Putamen (tissue), 1 donor: ENCODE measurements around the gene GALNT9.
A peak's percentile ranks its signal among the peaks of the same experiment; 100 is the strongest.
"Not testable (repeated sequence)": the region's sequence is repeated elsewhere in the genome, so short reads cannot be mapped to it uniquely, and the experiment has no call there.

Experiments
- DNase-seq: peaks from one replicate; pipeline ENCODE4 v3.0.0-alpha.2; 2016; ENCODE audit warnings: low spot score

The GALNT9 gene

DNA sequence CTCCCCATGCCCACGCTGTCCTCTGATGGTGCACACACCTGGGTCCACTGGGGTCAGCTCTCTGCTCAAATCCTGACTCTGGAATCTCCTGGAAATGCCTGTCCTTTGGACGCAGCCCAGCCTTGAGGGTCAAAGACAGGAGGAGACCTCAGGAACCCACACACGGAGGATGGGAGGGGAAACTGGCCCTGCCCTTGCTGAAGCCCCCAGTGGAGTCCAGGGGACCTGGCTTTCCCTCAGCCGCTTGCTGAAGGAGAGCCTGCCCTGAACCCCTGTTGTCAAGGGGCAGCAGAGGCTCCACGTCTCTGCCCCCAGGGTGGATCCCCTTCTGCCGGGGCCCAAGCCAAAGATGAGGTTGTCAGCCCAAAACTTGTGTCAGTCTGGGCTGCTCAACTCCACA lies 16.9 kb downstream of the GALNT9 start:
- no peak for DNase-seq

DNA sequence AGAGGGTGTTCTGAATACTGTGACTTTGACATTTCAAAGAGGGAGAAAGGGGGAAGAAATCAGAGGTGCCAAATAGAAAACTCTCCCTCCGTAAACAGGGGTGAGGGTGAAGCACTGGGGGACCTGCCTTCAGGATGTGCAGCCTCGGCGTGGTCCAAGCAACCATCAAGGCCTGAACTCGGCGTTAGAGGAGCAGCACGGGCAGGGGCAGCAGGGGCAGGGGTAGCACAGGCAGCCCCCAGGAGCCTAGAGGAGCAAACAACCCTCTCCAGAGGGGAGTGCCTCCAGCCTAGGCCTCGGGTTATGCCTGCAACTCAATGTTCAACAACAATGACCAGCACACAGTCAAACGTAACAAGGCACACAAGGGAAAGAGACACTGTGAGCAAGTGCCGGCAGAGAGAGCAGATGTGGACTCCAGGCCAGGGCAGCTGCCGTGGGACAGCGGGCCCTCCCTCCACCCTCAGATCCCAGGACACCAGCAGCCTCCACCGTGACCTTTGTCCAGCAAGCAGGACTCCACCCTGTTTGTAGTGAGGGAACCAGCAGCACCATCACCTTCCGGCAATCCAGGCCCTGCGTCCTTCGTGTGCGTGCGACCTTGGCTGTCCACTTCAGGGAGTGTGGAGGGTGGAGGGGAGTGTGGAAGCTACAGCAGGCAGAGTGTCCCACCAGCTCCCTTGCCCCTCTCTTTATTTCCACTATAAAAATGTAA lies 18.0 kb downstream of the GALNT9 start:
- DNase-seq, result no peak

DNA sequence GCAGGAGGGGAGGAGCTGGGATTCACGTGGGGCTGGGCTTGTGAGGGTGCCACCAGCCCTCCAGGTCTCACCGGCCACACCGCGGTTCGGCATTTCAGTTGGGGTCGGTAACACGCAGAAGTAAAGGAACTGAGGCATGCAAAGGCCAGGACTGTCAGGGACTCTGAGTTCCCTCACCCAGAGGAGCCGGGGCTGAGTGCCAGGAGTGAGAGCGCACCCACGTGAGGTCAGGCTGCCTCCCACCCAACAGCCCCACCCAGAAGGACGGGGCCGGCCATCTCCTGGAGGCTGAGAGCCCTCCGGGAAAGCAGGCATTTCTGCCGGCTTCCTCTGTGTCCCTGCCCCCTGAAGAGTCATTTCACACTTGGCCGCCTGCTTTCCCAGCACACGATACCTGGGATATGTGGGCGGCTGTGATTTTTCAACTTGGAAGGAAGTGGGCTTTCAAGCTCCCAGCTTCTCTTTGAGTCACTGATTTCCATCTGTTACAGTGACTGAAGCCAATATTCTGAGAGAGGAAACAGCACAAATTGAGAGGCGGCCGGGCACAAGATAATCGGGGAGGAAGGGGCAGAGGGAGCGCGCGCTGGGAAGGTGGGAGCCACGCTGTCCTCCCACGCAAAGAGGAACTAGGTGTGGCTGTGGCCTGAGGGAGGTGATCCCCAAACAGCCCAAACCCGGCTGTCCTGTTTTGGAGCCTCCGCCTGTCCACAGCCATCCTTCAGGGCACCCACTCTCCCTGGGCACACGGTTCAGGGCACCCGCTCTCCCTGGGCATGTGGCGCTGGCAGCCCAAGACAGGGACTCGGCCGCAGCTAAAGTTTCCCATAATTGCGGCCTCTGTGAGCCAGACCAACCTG lies 19.0 kb downstream of the GALNT9 start:
- no peak for DNase-seq

DNA sequence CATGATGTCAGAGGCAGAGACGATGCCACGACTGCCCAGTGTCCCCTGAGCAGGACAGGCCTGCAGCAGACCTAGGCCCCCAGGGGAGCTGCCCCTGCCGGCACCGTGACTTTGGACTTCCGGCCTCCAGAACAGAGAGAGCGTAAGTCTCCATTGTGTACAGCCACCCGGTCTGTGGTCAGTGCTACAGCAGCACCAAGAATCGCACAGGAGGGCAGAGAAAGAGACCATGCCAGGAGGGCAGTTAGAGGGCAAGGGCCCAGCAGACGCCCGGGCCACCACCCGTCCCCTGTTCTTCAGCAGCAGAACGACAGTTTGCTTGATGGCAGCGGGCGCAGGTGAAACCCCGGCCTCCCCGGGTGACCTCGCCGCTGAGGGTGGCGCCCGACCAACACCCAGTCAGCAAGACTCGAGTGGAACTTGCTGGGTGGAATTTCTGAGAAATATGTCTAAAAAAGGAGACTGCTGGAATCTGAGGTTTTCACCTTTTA lies 19.7 kb downstream of the GALNT9 start:
- DNase-seq, result no peak

DNA sequence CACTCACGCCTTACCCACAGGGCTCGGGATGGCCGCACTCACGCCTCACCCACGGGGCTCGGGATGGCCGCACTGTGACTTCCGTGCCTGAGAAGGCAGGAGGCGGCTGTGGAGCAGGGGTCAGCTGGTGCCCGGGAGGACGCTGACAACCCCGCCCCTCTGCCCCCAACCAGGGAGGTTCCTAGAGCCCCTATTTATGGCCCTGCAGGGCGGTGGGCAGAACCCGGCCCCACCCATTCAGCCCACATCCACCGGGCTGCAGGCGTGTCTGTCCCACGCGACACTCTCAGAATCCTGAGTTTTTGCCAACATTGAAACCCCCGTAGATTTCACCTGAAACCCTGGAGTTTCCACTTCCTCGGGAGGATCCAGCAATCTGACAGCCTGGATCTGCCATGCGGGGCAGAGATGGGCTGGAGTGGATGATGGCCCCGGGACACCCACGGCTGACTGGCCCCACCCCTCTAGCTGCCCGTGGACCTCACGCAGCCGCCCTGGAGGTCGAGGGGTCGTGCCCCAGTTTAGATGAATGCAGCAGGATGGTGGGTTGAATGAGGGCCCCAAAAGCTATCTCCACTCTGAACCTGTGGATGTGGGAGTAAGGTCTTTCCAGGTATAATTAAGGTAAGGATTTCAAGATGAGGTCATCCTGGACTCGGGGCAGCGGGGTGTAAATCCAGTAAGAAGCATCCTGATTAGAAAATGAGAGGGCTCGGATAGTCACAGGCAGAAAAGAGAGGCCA lies 20.4 kb downstream of the GALNT9 start:
- no peak for DNase-seq

DNA sequence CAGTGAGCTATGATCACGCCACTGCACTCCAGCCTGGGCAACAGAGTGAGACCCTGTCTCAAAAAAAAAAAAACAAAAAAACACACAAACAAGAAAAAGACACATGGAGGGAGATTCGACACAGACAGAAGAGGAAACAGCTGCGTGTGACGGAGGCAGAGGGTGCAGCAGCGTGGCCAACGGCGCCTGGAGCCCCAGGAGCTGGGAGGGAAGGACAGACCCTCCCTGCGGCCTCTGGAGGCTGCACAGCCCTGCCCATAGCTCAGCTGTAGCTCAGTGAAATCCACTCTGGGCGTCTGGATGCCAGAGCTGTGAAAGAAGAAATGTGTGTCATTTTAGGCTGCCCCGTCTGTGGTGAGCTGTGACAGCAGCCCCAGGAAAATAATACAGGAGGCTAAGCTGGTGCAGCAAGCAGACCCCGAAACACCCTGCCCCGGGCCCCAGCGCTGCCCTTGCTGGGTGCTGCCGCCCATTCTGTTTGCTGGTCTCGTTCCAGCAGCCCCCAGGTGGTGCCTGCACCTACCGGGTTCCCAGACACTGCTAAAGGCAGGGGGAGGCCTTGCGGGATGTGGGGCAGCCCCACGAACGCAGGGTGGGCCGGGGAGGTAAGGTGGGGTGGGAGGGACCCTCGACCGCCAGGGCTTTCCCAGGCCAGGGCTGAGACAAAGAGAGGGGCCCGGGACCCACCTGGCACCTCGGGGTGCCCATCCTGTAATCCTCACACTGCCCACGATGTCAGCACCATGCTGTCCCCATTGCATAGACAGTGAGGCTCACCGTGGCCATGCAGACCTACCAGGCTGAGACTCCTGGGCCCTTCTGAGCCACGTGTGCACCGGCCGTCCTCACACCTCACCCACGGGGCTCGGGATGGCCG lies 21.2 kb downstream of the GALNT9 start:
- no peak for DNase-seq

DNA sequence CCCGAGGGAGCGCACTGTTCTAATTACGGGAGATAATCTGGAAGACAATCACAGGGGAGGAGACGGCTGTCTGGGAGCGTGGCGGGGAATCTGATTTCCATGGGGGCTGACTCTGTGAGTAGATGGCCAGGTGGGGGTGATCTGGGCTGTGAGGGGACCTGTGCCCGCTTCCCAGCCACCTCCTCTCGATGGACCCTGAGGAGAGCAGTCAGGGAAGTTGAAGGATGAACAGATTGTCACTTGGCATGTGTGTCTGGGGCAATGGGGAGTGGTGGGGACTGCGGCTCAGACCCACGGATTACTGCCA lies 22.6 kb downstream of the GALNT9 start:
- DNase-seq, result no peak

DNA sequence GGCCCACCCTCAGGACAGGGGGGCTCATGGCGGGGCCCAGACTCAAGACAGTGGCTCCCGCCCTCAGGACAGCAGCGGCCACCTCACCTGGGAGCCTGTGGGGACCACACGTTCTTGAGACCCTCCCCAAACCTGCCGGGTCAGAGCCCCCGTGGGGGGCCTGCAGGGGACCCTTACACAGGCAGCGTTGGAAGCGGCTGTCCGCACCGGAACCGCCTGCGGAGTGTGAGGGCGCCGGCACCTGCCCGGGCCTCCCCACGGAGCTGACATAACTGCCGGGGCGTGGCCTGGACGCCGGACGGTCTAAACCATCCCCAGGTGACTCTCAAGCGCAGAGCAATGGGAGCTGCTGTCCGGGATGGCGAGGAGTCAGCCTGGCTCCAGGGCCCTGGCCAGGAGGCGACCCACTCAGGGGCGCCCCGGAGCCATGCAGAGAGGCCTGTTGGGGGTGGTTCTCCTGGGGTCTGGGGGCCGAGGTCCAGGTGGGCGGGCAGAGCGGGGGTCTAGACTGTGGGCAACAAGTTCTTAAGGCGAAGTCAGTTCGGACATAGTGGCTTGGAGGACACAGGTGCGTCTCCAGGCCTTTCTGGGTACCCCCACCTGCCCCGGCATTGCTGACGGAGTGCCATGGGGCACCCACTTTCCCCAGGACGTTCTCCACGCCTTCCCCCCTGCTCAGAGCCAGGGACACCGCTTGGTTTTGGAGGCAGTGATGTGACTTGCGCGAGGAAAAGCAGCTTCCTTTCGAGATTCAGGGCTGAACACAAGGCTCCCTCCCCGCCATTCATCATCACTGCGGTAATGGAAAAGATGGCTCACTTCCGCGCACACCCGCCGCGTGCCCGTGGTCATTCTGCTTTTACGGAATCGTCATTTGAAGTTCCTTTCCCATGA lies 23.2 kb downstream of the GALNT9 start:
- no peak for DNase-seq

DNA sequence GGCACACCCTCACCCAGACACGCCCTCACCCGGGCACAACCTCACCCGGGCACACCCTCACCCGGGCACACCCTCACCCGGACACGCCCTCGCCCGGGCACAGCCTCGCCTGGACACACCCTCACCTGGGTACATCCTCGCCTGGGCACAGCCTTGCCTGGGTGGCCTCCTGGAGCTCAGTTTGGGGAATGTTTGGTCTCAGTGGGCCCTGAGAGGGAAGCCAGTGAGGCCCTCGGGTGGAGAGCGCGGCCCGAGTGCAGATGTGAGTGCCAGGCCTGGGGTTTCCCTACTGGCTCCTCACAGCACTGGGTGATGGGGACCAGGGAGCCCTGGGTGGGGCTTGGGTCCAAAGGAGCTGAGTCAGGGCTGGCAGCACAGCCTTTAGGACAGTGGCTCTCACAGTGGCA lies 23.8 kb downstream of the GALNT9 start:
- no peak for DNase-seq

DNA sequence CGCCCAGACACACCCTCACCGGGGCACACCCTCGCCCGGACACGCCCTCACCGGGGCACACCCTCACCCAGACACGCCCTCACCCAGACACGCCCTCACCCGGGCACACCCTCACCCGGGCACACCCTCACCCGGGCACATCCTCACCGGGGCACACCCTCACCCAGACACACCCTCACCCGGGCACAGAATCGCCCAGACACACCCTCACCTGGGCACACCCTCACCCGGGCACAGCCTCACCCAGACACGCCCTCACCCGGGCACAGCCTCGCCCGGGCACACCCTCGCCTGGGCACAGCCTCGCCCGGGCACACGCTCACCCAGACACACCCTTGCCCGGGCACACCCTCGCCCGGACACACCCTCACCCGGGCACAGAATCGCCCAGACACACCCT lies 24.5 kb downstream of the GALNT9 start:
- not testable (repeated sequence) for DNase-seq

DNA sequence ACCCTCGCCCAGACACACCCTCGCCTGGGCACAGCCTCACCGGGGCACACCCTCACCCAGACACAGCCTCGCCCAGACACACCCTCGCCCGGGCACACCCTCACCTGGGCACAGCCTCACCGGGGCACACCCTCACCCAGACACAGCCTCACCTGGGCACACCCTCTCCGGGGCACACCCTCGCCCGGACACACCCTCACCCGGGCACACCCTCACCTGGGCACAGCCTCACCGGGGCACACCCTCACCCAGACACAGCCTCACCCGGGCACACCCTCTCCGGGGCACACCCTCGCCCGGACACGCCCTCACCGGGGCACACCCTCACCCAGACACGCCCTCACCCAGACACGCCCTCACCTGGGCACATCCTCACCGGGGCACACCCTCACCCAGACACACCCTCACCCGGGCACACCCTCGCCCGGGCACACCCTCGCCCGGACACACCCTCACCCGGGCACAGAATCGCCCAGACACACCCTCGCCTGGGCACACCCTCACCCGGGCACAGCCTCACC lies 25.5 kb downstream of the GALNT9 start:
- DNase-seq, result not testable (repeated sequence)

DNA sequence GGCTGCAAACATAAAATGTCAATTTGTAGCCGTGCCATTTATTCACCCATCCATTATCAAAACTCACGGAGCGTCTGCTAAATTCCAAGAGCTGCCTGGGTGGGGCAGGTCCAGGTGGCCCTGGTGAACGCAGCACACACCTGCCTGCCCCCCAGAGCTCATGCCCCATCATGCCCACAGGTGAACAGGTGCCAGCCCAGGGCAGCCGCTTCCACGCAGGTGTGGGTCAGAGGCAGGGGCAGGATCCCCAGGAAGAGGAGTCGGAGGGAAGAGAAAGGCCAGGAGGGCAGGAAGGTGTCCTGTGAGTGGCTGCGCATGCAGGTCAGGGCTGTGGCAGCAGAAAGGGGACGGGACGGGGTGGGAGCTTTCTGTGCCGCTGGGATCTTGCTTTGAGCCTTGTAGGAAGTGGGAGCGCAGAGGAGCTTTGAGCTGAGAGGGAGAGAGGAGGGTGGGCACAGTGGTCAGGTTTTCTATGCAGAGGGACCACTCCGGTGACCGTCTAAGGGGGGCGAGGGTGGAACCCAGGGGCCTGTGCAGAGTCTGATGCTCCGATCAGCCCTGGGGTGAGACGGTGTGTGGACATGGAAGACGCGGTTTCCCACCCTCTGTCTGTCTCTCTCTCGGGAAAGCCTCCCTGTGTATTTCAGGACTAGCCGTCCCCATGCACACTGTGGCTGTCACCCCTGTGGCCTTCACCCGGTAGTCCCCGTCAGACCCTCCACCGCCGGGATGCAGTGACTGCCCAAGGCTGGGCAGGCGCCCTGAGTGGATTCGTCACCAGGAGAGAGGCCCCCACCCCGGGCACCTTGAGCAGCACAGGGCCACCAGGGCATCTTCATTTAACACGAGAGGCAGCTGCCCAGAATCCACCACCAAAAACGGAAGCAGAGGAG lies 26.7 kb downstream of the GALNT9 start:
- no peak for DNase-seq

DNA sequence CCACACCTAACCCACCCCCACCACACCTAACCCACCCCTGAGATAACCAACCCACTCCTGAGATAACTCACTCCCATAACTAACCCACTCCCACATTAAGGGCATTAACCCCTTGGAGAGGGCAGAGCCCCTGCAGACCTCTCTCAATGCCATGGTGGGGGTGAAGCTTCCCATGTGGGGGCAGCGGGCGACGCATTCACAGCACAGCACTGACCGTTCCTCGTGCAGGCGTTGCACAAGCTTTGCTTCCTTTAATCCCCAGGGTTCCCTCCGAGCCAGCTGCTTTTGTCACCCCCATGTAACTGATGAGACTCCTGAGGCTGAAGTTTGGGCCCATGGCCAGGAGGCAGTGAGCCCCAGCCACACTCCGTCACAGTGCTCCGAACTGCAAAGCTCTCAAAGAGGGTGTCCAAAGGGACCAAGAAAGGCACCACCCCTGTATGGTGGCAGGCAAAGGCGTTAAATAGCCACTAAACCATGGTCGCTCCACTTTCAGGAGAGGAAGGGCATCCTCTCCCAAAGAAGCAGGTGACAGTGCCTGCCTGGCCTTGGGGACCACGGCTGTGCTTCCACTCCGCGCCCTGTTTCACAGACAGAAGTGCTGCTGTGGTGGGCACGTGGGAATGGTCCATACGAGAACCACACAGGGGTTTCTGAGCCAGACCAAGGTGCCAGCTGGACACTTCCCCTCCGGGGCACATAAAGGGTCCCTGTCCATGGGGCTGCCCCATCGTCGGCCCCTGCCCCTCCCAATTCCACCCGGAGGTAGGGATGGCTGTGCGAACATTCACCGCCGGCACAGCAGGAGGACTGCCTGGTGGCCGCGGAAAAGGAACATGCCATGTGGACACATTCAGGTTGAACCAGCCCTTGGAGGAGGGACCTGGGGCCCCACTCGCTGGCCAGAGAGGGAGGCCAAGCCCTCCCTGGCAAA lies 28.3 kb downstream of the GALNT9 start:
- DNase-seq, result no peak

DNA sequence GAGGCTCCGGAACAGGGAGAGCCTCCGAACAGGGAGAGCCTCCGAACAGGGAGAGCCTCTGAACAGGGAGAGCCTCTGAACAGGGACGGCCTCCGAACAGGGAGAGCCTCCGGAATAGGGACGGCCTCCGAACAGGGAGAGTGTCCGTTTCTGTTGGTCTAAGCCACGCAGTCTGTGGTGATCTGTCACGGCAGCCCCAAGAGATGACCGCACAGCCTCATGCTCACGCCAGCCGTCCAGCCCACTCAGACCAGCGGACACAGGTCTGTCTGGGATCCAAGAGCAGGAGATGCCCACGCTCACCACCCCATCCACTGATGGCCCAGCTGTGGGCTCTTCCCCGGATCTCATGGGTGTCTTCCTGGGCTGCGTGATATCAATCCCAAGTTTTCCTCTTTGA lies 33.3 kb downstream of the GALNT9 start:
- no peak for DNase-seq

DNA sequence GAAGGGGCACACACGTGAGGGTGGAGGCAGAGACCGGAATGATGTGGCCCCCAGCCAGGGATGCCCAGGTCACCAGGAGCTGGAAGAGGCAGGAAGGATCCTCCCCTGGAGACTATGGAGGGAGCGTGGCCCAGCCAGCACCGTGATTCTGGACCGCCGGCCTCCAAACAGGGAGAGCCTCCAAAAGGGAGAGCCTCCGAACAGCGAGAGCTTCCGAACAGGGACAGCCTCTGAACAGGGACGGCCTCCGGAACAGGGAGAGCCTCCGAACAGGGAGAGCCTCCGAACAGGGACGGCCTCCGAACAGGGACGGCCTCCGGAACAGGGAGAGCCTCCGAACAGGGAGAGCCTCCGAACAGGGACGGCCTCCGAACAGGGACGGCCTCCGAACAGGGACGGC lies 33.8 kb downstream of the GALNT9 start:
- DNase-seq, result not testable (repeated sequence)

DNA sequence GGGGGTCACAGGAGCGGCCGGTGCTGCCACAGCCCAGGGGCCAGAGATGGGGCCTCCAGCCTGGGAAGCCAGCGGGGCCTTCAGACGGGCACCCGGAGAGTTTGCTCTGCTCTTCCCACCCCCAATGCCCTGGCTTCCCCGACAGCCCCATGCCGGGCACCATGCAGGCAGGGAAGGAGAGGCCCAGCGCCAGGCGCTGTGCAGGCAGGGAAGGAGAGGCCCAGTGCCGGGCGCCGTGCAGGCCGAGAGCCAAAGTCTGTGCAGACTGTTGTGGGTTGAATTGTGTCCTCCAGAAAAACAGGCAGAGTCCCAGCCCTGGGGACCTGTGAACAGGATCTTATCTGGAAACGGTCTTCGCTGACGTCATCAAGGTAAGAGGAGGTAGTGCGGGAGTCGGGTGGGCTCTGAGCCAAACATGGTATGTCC lies 34.3 kb downstream of the GALNT9 start:
- no peak for DNase-seq

DNA sequence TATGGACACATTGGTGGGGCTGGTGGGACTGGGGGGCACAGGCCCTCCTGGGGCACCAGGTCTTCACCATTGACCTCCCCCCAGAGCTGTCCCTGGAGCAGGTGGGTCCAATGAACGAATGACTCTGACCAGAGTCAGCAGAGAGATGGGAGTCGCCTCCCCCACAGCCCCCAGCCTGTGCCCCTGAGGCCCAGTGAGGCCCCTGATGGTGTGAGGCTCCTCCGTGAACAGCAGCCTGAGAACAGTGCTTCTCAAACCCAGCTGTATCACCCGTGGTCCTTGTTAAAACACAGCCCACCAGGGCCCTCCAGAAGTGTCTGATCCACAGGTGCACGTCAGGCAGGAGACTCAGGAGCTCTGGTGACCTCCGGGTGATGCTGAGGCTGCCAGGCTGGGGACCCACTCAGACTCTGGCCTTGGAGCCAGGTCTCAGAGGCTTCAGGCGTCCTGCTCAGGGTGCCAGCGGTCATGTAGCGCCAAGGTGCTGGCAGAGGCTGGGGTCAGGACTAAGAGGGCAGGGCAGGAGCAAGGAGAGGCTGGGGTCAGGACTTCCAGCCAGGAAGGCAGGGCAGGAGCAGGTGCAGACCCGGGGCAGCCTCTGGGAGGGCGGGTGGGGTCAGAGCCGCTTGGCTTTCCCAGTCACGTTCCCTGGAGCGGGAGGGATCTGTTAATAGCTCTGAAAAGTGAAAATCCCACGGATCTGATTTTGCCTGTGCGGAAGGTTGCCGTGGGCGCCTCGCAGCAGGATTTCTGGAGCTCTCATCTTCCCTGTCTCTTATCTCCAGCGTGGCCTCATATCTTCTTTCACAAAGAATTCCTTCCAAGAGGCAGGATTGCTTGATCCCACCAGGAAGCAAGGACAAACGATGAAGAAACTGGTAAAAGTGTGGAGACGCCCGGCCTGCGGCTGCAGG lies 35.0 kb downstream of the GALNT9 start:
- DNase-seq, result peak; percentile 18
